Measurements from ENCODE around the gene INPP4A.

DNA sequence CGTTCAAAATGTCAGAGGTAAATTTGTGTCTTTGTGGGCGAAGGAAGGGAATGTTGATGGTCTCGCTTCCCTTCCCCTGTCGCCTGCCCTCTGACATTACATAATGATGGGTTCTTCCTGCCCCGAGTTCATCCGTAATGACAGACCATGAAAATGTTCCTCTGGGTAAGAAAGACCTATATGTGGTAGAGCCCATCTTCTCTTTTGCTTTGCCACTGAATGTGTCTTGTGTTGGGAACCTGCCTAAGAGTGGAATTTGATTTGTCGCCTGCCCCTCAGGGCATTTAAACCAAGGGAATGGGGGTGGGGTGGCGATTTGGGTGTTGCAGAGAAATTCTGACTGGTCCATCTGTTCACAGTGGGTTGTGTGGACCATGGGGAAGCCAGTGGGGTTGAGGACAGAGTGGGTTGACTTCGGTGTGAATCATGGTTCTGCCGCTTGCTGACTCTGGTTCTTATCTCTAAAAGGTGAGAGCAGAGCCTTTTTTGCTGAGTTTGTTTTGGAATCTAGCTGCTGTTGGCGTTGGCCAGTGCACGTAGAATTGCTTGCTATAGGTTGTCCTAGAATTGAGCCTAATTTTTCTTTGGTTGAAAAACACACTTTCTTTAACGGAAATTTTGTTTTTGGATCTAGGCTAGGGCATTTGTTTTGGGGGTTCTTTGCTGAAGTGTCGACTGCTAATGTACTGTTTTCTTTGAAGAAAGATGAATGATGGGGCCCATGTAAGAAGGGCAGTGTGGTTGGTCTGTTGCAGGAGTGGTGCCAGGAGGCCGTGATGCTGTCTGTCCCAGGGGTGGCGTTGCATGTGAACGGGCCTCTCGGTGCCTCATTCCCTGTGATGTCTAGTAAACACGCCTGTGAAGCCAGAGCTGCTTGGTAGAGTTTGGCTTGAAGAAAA, 1.3 kb downstream of the INPP4A start:
- TF ChIP-seq, protein P1, sequence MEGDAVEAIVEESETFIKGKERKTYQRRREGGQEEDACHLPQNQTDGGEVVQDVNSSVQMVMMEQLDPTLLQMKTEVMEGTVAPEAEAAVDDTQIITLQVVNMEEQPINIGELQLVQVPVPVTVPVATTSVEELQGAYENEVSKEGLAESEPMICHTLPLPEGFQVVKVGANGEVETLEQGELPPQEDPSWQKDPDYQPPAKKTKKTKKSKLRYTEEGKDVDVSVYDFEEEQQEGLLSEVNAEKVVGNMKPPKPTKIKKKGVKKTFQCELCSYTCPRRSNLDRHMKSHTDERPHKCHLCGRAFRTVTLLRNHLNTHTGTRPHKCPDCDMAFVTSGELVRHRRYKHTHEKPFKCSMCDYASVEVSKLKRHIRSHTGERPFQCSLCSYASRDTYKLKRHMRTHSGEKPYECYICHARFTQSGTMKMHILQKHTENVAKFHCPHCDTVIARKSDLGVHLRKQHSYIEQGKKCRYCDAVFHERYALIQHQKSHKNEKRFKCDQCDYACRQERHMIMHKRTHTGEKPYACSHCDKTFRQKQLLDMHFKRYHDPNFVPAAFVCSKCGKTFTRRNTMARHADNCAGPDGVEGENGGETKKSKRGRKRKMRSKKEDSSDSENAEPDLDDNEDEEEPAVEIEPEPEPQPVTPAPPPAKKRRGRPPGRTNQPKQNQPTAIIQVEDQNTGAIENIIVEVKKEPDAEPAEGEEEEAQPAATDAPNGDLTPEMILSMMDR (conservative IDR thresholded peaks at IDR 0.05; ENCODE audit: low read depth, low read length): no peak
- TF ChIP-seq EZH2 (IDR thresholded peaks at IDR 0.05; ENCODE audit: low read length, unreplicated experiment) (no peak), EZH2phosphoT487 (IDR thresholded peaks at IDR 0.05; ENCODE audit: borderline replicate concordance, low read length) (no peak)

All from PC-3 (cell line).